Measurements from ENCODE around the gene RFX1. TPM values are rescaled to one million over a fixed set of nuclear protein-coding genes. Genes with fewer than 3 reads are reported as not detected.
A peak's percentile ranks its signal among the peaks of the same experiment; 100 is the strongest.
"Not testable (repeated sequence)": the region's sequence is repeated elsewhere in the genome, so short reads cannot be mapped to it uniquely, and the experiment has no call there.

Gene RFX1
- total RNA-seq, 1 donor from 2014 or later: 8.3 TPM

GRCh38 chr19:14026652-14027192 lies 20.6 kb upstream of the RFX1 start:
- not testable (repeated sequence) for ATAC-seq

GRCh38 chr19:14023404-14024235 lies 17.5 kb upstream of the RFX1 start:
- peak; percentile 72 for ATAC-seq

- no peak for ATAC-seq
These were observed 16.3 kb upstream of the RFX1 start for GRCh38 chr19:14022469-14022868.

GRCh38 chr19:14021474-14021873 lies 15.4 kb upstream of the RFX1 start:
- no peak for ATAC-seq

GRCh38 chr19:14019739-14020138 lies 13.6 kb upstream of the RFX1 start:
- ATAC-seq: not testable (repeated sequence)

- no peak for ATAC-seq
These were observed 13.0 kb upstream of the RFX1 start for GRCh38 chr19:14019100-14019499.

GRCh38 chr19:14015524-14016035 lies 9.5 kb upstream of the RFX1 start:
- peak; percentile 42 for ATAC-seq

GRCh38 chr19:14012378-14012915 lies 6.3 kb upstream of the RFX1 start:
- ATAC-seq: no peak

- peak; percentile 39 for ATAC-seq
These were observed 844 bp upstream of the RFX1 start for GRCh38 chr19:14006766-14007562.

- ATAC-seq: peak; percentile 74
These were observed 603 bp downstream of the RFX1 start for GRCh38 chr19:14005349-14006084.

- no peak for ATAC-seq
These were observed 1.3 kb downstream of the RFX1 start for GRCh38 chr19:14004619-14005348.

GRCh38 chr19:14003251-14004055 lies 2.7 kb downstream of the RFX1 start:
- ATAC-seq: no peak

- ATAC-seq: no peak
These were observed 3.4 kb downstream of the RFX1 start for GRCh38 chr19:14002571-14003250.

GRCh38 chr19:14000691-14001375 lies 5.3 kb downstream of the RFX1 start:
- ATAC-seq: no peak

GRCh38 chr19:13999085-13999484 lies 7.0 kb downstream of the RFX1 start:
- ATAC-seq: no peak

GRCh38 chr19:13998426-13998825 lies 7.7 kb downstream of the RFX1 start:
- ATAC-seq: peak; percentile 51

- ATAC-seq: no peak
These were observed 8.5 kb downstream of the RFX1 start for GRCh38 chr19:13997631-13997962.

- ATAC-seq: no peak
These were observed 9.0 kb downstream of the RFX1 start for GRCh38 chr19:13996928-13997630.
